Breast epithelium (tissue), 3 donors: Measurements from ENCODE around the gene ELK1.

Source experiments
- POLR2A ChIP-seq: fragments of 450-650 bp; IDR thresholded peaks from one replicate; pipeline ENCODE4 v1.6.1; 2016; ENCODE audit warnings: antibody characterized with exemption, mild to moderate bottlenecking, moderate library complexity
- POLR2AphosphoS5 ChIP-seq, 3 donors: sonication (generic); formaldehyde crosslinking; IDR thresholded peaks; one replicate each; pipeline ENCODE4 v1.6.1; 2017; ENCODE audit warnings: antibody characterized with exemption in 3 of 3
- TF ChIP-seq, protein P1 (sequence below), 3 donors: fragments of 450-650 bp; IDR thresholded peaks; one replicate each; pipeline ENCODE4 v1.5.1; 2016 to 2017; ENCODE audit warnings: antibody characterized with exemption in 3 of 3, mild to moderate bottlenecking in 3 of 3, moderate library complexity in 3 of 3

DNA sequence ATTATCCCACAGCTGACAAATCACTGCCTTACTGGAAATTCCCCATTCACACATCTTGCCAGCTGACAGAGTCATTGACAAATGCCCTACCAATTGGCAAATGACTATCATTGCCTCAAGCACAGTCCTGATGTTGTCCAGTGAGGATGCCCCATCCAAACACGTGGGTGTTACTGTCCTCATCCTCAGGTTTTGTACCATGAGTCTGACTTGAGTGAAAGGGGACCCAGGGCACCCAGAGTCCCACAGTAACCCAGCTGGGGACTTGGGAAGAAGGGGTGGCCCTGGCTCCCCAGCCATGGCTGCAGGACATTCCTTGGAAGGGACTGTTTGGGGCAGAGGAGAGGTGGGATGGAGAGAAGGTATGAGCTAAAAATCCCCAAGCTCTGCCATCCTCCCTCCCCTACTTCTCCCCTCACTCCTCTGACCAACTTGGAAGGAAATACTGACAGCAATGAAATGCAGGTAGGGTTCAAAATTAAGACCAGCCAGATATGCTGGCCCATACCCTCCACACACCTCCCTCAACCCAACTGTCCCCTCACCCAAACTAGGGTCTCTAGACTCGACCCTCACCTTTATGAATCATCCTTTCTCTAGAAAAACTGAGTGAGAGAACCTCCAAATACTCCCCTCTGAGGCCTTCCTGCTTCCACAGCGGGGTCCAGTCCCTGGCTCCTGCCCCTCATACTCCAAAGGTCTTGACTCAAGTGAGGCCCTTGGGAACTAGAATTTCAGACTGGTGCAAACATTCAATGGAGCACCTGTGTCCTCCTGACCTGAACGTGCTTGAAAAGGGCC lies 63.1 kb downstream of the ELK1 start:
- TF ChIP-seq, protein P1, sequence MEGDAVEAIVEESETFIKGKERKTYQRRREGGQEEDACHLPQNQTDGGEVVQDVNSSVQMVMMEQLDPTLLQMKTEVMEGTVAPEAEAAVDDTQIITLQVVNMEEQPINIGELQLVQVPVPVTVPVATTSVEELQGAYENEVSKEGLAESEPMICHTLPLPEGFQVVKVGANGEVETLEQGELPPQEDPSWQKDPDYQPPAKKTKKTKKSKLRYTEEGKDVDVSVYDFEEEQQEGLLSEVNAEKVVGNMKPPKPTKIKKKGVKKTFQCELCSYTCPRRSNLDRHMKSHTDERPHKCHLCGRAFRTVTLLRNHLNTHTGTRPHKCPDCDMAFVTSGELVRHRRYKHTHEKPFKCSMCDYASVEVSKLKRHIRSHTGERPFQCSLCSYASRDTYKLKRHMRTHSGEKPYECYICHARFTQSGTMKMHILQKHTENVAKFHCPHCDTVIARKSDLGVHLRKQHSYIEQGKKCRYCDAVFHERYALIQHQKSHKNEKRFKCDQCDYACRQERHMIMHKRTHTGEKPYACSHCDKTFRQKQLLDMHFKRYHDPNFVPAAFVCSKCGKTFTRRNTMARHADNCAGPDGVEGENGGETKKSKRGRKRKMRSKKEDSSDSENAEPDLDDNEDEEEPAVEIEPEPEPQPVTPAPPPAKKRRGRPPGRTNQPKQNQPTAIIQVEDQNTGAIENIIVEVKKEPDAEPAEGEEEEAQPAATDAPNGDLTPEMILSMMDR (IDR thresholded peaks at IDR 0.05), result no peak
- TF ChIP-seq POLR2AphosphoS5 (IDR thresholded peaks at IDR 0.05), result no peak
- TF ChIP-seq POLR2A, result no peak
